K562 (cell line): ENCODE measurements around the gene BNIP3. TPM values are rescaled to one million over a fixed set of nuclear protein-coding genes. Genes with fewer than 3 reads are reported as not detected.

Experiments
- polyA plus RNA-seq, 8 experiments: library from polyadenylated mRNA; depleted of rRNA in 4 of 8; stranded (reverse) in 5 of 8; unstranded in 3 of 8; fragments of >200 nt; fragmentation: Nextera tagmentation in 2 of 8; fragmentation: Illumina TruSeq in 1 of 8; extraction: Ambion mirVana in 2 of 8; extraction: Trizol in 1 of 8; gene quantifications; 2 replicates each; pipeline versions ENCODE4 v1.2.1 to v1.2.3, GENCODE V29; 2011 to 2014; ENCODE audit warnings: inconsistent platforms in 1 of 8, missing spikeins in 1 of 8
- total RNA-seq, 7 experiments: library from RNA; depleted of rRNA in 6 of 7; stranded (reverse); fragments of >200 nt in 6 of 7; fragmentation: Illumina TruSeq in 2 of 7; extraction: Trizol in 2 of 7; gene quantifications; 2 replicates each; pipeline versions ENCODE4 v1.2.1 to v1.2.3, GENCODE V29; 2011 to 2021; ENCODE audit warnings: low replicate concordance in 1 of 7

Gene BNIP3
- total and polyA plus RNA-seq, 9 of the 15 experiments (the other 6 are each of a cell fraction or from before 2014, with no cell fraction given), result 9.2 to 119 (median 42.2) TPM

Other genes with a start within 250 kb of the BNIP3 start
- 26.8 and 28.0 TPM in 2 replicates for gene PPP2R2D, start 80.9 kb downstream of the BNIP3 start, total RNA-seq (2014; rRNA removed)
- gene PPP2R2D, start 80.9 kb downstream of the BNIP3 start, total RNA-seq (2014; rRNA removed; fragmentation: Illumina TruSeq; extraction: Trizol), result 22.2 and 23.9 TPM in 2 replicates
- 32.0 and 32.5 TPM in 2 replicates for gene PPP2R2D, start 80.9 kb downstream of the BNIP3 start, total RNA-seq (2015; rRNA removed; fragmentation: Illumina TruSeq; extraction: Trizol)
- 29.9 and 31.3 TPM in 2 replicates for gene PPP2R2D, start 80.9 kb downstream of the BNIP3 start, total RNA-seq (2021)
- 31.2 and 37.0 TPM in 2 replicates for gene PPP2R2D, start 80.9 kb downstream of the BNIP3 start, polyA plus RNA-seq (2011; rRNA removed)
- 23.6 and 26.8 TPM in 2 replicates for gene PPP2R2D, start 80.9 kb downstream of the BNIP3 start, polyA plus RNA-seq (2014; fragmentation: Illumina TruSeq; extraction: Trizol)
- gene PPP2R2D, start 80.9 kb downstream of the BNIP3 start, polyA plus RNA-seq (2014; fragmentation: Nextera tagmentation; extraction: Ambion mirVana), result 1 to 10 TPM; 1.9 to 5.1 TPM
- 35.1 and 35.6 TPM in 2 replicates for gene PPP2R2D, start 80.9 kb downstream of the BNIP3 start, polyA plus RNA-seq (2014; rRNA removed)
- gene JAKMIP3, start 84.0 kb upstream of the BNIP3 start, total RNA-seq (2014; rRNA removed), result not detected in 2 replicates
- not detected in 2 replicates for gene JAKMIP3, start 84.0 kb upstream of the BNIP3 start, total RNA-seq (2014; rRNA removed; fragmentation: Illumina TruSeq; extraction: Trizol)
- 0.04 TPM in 1 of 2 replicates, not detected in the other for gene JAKMIP3, start 84.0 kb upstream of the BNIP3 start, total RNA-seq (2015; rRNA removed; fragmentation: Illumina TruSeq; extraction: Trizol)
- not detected in 2 replicates for gene JAKMIP3, start 84.0 kb upstream of the BNIP3 start, total RNA-seq (2021)
- gene JAKMIP3, start 84.0 kb upstream of the BNIP3 start, polyA plus RNA-seq (2011; rRNA removed), result 0.01 TPM in 1 of 2 replicates, not detected in the other
- gene JAKMIP3, start 84.0 kb upstream of the BNIP3 start, polyA plus RNA-seq (2014; fragmentation: Illumina TruSeq; extraction: Trizol), result not detected in 2 replicates
- gene JAKMIP3, start 84.0 kb upstream of the BNIP3 start, polyA plus RNA-seq (2014; fragmentation: Nextera tagmentation; extraction: Ambion mirVana), result not detected
- 0.01 TPM in 1 of 2 replicates, not detected in the other for gene JAKMIP3, start 84.0 kb upstream of the BNIP3 start, polyA plus RNA-seq (2014; rRNA removed)
- gene DPYSL4, start 205.0 kb upstream of the BNIP3 start, total RNA-seq (2014; rRNA removed), result not detected in 2 replicates
- not detected in 2 replicates for gene DPYSL4, start 205.0 kb upstream of the BNIP3 start, total RNA-seq (2014; rRNA removed; fragmentation: Illumina TruSeq; extraction: Trizol)
- gene DPYSL4, start 205.0 kb upstream of the BNIP3 start, total RNA-seq (2015; rRNA removed; fragmentation: Illumina TruSeq; extraction: Trizol), result not detected in 2 replicates
- 0.11 TPM in 1 of 2 replicates, not detected in the other for gene DPYSL4, start 205.0 kb upstream of the BNIP3 start, total RNA-seq (2021)
- gene DPYSL4, start 205.0 kb upstream of the BNIP3 start, polyA plus RNA-seq (2011; rRNA removed), result 0.03 TPM in 1 of 2 replicates, not detected in the other
- not detected in 2 replicates for gene DPYSL4, start 205.0 kb upstream of the BNIP3 start, polyA plus RNA-seq (2014; fragmentation: Illumina TruSeq; extraction: Trizol)
- not detected for gene DPYSL4, start 205.0 kb upstream of the BNIP3 start, polyA plus RNA-seq (2014; fragmentation: Nextera tagmentation; extraction: Ambion mirVana)
- gene DPYSL4, start 205.0 kb upstream of the BNIP3 start, polyA plus RNA-seq (2014; rRNA removed), result not detected in 2 replicates